Measurements from ENCODE around the gene NSMF. TPM values are rescaled to one million over a fixed set of nuclear protein-coding genes. Genes with fewer than 3 reads are reported as not detected.

The NSMF gene
- total and polyA plus RNA-seq, 2 experiments from 2014 or later, result 73.0 to 107 TPM

DNA sequence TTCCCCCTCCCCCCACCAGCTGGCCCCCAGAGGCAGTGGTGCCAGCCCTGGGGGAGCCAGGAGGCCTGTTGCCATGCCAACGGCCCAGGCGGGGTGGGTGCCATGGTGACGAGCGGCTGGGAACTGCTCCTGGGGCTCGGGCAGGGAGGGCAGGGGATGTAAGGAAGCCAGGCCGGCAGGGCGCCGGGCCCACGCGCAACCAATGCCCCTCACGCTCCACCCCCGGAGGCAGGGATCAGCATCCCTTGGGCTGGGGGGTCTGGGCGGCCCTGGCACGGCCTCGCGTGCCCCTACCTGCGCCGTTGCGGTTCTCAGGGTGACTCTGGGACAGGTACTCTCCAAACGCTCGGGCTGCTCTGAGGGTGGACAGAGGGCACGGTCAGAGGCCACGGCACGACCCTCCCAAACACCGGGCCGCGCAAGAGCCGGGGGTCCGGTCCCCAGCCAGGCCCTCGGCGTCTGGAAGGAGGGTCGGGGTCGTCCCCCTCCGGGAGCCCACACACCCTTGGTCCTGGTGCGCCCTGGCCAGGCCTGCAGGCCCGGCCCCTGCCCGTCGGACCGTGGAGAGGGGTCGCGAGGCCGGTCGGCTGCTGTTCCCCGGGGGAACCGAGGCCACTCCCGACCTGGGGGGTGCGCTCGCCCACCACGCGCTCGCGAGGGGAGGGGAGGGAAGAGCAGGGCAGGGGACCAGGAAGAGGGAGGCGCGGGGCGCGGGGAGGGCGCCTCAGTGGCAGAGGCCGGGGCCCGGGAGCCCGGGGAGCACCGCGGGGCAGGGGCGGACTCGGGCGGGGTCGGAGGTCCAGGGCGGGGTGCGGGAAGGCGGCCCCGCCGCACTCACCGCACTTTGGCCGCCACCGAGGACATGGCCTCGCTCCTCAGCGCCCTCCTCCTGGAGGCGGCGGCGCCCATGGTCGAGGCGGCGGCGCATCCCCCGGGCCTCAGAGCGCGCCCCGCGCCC is 661 bp downstream of the NSMF start:
- peaks cover 18% of the 10 kb centered on the region for H3K27me3 ChIP-seq
- TF ChIP-seq, protein P1, sequence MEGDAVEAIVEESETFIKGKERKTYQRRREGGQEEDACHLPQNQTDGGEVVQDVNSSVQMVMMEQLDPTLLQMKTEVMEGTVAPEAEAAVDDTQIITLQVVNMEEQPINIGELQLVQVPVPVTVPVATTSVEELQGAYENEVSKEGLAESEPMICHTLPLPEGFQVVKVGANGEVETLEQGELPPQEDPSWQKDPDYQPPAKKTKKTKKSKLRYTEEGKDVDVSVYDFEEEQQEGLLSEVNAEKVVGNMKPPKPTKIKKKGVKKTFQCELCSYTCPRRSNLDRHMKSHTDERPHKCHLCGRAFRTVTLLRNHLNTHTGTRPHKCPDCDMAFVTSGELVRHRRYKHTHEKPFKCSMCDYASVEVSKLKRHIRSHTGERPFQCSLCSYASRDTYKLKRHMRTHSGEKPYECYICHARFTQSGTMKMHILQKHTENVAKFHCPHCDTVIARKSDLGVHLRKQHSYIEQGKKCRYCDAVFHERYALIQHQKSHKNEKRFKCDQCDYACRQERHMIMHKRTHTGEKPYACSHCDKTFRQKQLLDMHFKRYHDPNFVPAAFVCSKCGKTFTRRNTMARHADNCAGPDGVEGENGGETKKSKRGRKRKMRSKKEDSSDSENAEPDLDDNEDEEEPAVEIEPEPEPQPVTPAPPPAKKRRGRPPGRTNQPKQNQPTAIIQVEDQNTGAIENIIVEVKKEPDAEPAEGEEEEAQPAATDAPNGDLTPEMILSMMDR (IDR thresholded peaks at IDR 0.05; ENCODE audit: low read depth, low read length), result no peak
- H3K36me3 ChIP-seq, result no peaks in the 10 kb centered on the region
- DNase-seq (ENCODE audit: low read depth in 1 of 2, low spot score in 1 of 2), result no peak
- H3K4me1 ChIP-seq (ENCODE audit: low read depth), result peaks cover 12% of the 10 kb centered on the region
- peak overlapping the region; percentile 51 for H3K4me3 ChIP-seq
- no peak overlapping the region for H3K27ac ChIP-seq
- no peaks in the 10 kb centered on the region for H3K9me3 ChIP-seq (ENCODE audit: low read depth)

DNA sequence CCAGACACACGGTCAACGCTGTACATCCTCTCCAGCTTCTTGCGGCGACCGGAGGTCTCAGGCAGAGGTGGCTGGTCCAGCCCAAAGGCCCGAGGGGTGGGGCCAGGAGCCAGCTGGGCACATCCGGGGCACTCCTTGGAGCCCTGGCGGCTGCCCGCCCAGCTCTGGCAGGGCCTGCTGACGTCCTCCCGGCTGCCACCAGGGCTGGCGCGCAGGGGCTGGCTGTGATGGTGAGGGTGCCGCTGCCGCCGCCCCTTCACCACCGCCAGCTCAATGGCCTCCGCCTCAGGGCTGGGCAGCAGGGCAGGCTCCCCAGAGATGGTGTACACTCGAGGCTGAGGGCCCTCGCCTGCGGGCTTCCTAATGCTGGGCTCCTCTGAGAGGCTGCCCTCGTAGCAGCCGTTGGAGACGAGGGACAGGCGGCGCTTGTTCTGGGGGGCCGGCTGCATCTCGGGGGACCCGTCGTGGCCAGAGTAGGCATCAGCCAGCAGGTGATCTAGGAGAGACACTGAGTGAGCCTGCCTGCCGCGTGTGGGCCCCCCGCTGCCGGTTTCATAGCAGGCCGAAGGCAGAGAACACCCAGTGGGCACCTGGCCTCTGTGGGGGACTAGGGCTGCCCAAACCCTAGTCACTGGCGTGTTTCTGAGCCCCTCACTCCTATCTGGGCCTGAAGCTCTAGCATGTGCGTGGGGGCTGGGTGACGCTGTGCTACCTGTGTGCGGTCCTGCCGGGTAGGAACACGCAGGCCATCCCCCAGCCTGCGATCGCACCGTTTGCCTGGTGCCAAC is 1.5 kb downstream of the NSMF start:
- no peaks in the 10 kb centered on the region for H3K36me3 ChIP-seq
- DNase-seq (ENCODE audit: low read depth in 1 of 2, low spot score in 1 of 2), result no peak
- no peaks in the 10 kb centered on the region for H3K9me3 ChIP-seq (ENCODE audit: low read depth)
- peaks cover 12% of the 10 kb centered on the region for H3K4me1 ChIP-seq (ENCODE audit: low read depth)
- H3K27ac ChIP-seq, result no peak overlapping the region
- H3K4me3 ChIP-seq, result peak overlapping the region; percentile 51
- H3K27me3 ChIP-seq, result peaks cover 12% of the 10 kb centered on the region
- TF ChIP-seq, protein P1 (IDR thresholded peaks at IDR 0.05; ENCODE audit: low read depth, low read length), result no peak

DNA sequence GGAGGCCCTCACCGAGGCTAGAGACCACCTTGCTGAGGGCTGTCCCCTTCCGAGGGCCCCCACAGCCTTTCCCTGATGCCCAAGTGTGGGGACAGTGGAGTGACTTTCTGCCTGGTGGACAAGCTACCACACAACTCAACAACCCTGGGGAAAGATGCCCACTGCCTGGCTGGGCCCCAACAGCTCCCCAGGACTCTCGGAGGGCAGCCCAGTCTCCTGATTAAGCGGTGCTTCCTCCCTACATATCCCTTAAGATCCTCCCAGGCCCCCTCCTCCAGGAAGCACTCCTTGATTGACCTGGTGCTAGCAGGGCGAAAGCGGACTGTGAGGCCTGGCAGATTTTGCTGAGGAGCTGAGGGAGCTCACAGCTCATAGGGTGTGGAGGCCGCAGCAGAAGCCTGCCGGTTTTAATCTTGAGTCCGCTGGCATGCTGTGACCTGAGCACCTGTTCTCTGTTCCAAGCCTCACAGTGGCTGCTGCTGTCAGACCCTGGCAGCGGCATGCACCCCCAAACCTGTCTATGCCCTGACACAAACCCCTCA is 2.2 kb downstream of the NSMF start:
- H3K36me3 ChIP-seq, result no peaks in the 10 kb centered on the region
- TF ChIP-seq, protein P1 (IDR thresholded peaks at IDR 0.05; ENCODE audit: low read depth, low read length), result no peak
- DNase-seq (ENCODE audit: low read depth in 1 of 2, low spot score in 1 of 2), result no peak
- no peak overlapping the region for H3K27ac ChIP-seq
- peaks cover 5% of the 10 kb centered on the region for H3K27me3 ChIP-seq
- H3K4me1 ChIP-seq (ENCODE audit: low read depth), result peaks cover 12% of the 10 kb centered on the region
- no peaks in the 10 kb centered on the region for H3K9me3 ChIP-seq (ENCODE audit: low read depth)
- no peak overlapping the region for H3K4me3 ChIP-seq

DNA sequence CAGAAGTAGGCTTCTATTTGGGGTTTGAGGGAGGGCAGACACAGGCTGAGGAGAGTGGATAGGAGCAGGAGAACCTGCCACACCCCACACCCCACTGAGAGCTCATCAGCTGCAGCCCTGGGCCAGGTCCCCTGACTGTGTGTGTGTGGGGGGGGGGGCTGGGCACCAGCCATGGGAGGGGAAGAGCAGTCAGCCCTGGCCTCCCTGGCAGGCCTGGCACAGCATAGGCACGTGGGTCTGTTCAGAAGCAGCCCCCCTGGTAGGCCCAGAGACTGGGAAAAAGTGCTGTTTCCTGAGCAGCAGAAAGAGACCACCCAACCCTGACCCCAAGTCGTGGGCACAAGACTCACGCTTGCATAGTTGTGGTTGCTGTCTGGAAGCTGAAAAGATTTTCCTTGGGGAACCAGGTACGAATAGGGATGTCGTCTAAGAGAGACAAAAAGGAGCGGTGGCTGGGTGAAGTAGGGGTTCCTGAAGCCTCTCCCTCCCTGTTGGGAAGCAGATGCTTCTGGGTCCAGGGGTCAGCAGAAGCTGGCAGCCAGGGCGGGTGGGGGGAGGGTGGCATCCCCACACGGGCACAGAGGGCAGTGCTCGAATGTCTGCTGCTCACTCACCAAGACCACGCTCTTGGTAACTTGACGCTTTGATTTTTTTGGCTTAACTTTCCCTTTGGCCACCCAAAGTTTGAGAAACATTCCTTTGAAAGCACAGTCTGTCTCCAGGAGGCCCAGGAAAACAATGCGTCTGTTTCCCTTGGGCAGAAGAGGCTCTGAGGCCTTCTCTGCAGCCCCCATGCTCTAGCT is 2.9 kb downstream of the NSMF start:
- Histone ChIP-seq H3K4me1 (ENCODE audit: low read depth) (peaks cover 12% of the 10 kb centered on the region), H3K9me3 (ENCODE audit: low read depth) (no peaks in the 10 kb centered on the region), H3K4me3 (no peak overlapping the region), H3K36me3 (no peaks in the 10 kb centered on the region), H3K27ac (no peak overlapping the region), H3K27me3 (no peaks in the 10 kb centered on the region)
- DNase-seq (ENCODE audit: low read depth in 1 of 2, low spot score in 1 of 2), result peak in 1 of 2 donors; percentile 27
- TF ChIP-seq, protein P1 (IDR thresholded peaks at IDR 0.05; ENCODE audit: low read depth, low read length), result no peak
